GM12873 (cell line): ENCODE data around the gene ZSWIM6.

Experiments
- TF ChIP-seq, protein P1 (sequence below): IDR thresholded peaks from 2 replicates; pipeline ENCODE4 v1.5.1; 2012; ENCODE audit warnings: low read depth, mild to moderate bottlenecking, moderate library complexity, low read length, control low read depth; ENCODE audit not compliant: insufficient read depth; ENCODE audit errors: missing control alignments

ZSWIM6 gene

DNA sequence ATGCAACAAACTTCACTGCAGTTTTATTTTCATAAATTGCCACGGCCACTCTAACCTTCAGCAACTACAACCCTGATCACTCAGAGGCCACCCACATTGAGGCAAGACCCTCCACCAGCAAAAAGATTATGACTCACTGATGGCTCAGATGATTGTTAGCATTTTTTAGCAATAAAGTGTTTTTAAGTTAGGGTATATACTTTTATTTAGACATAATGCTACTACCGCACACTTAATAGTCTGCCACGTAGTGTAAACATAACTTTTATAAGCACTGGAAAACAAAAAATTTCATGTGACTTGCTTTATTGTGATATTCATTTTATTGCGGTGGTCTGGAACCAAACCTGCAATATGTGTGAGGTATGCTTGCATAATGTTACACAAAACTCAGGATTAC, 257.9 kb downstream of the ZSWIM6 start:
- TF ChIP-seq, protein P1, sequence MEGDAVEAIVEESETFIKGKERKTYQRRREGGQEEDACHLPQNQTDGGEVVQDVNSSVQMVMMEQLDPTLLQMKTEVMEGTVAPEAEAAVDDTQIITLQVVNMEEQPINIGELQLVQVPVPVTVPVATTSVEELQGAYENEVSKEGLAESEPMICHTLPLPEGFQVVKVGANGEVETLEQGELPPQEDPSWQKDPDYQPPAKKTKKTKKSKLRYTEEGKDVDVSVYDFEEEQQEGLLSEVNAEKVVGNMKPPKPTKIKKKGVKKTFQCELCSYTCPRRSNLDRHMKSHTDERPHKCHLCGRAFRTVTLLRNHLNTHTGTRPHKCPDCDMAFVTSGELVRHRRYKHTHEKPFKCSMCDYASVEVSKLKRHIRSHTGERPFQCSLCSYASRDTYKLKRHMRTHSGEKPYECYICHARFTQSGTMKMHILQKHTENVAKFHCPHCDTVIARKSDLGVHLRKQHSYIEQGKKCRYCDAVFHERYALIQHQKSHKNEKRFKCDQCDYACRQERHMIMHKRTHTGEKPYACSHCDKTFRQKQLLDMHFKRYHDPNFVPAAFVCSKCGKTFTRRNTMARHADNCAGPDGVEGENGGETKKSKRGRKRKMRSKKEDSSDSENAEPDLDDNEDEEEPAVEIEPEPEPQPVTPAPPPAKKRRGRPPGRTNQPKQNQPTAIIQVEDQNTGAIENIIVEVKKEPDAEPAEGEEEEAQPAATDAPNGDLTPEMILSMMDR: no peak

DNA sequence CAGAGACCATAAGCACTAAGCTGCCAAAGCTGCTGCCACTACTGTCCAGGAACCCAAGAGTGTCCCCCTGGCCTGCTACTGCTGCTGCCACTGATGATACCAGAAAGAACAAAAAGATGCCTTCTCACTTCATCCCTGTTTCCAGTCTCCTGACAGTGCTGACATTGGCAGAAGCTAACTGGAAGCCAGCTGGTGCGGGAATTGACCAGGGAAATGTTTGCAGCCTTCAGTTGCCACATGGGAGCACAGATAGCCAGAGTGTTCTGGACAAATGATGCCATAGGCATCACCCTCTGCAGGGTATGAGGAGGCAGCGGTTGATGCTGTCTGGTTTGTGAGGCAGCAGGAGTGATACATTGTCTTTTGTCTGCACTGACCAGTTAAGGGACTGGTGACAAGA, 258.4 kb downstream of the ZSWIM6 start:
- TF ChIP-seq, protein P1: no peak

GRCh38 chr5:61591859-61592258, 259.8 kb downstream of the ZSWIM6 start:
- TF ChIP-seq, protein P1: no peak

GRCh38 chr5:61595426-61595825, 263.4 kb downstream of the ZSWIM6 start:
- TF ChIP-seq, protein P1: no peak
